Measurements from ENCODE around the gene TM9SF2.

DNA sequence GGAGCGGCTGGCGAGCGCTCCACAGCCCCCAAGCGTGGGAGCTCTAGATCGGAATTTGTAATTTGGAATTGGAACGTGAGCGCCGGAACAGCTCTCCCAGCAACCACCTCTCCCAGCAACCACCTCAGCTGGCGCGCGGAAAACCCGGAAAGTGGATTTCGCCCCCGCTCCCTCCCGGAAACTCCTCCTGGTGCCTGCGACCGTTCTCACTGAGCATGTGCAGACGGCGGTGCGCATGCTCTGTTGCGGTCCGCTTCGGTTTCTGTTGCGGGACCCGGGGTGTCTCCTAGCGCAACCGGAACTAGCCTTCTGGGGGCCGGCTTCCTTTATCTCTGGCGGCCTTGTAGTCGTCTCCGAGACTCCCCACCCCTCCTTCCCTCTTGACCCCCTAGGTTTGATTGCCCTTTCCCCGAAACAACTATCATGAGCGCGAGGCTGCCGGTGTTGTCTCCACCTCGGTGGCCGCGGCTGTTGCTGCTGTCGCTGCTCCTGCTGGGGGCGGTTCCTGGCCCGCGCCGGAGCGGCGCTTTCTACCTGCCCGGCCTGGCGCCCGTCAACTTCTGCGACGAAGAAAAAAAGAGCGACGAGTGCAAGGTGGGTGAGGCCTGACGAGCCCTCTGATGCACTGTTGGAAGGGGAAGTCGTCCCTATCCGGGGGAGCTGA is at the start of gene TM9SF2:
- TF ChIP-seq POLR2A (IDR thresholded peaks at IDR 0.05): peak; percentile 68
- TF ChIP-seq, protein P1, sequence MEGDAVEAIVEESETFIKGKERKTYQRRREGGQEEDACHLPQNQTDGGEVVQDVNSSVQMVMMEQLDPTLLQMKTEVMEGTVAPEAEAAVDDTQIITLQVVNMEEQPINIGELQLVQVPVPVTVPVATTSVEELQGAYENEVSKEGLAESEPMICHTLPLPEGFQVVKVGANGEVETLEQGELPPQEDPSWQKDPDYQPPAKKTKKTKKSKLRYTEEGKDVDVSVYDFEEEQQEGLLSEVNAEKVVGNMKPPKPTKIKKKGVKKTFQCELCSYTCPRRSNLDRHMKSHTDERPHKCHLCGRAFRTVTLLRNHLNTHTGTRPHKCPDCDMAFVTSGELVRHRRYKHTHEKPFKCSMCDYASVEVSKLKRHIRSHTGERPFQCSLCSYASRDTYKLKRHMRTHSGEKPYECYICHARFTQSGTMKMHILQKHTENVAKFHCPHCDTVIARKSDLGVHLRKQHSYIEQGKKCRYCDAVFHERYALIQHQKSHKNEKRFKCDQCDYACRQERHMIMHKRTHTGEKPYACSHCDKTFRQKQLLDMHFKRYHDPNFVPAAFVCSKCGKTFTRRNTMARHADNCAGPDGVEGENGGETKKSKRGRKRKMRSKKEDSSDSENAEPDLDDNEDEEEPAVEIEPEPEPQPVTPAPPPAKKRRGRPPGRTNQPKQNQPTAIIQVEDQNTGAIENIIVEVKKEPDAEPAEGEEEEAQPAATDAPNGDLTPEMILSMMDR (IDR thresholded peaks at IDR 0.05): no peak
